H1 (cell line): ENCODE results near the gene NBEA. TPM values are rescaled to one million over a fixed set of nuclear protein-coding genes. Genes with fewer than 3 reads are reported as not detected.

Experiments
- CTCF ChIA-PET: fragments of 300-600 bp; sonication (Branson Sonifier 250); formaldehyde crosslinking; loops from one replicate; lab custom pipeline; 2021; ENCODE audit not compliant: partially characterized antibody; lab: Charles Lee
- POLR2A ChIA-PET: fragments of 300-600 bp; sonication (Branson Sonifier 250); formaldehyde crosslinking; loops from one replicate; lab custom pipeline; 2021; ENCODE audit warnings: inconsistent platforms; ENCODE audit not compliant: partially characterized antibody; lab: Charles Lee
- DNase-seq, 2 experiments: peaks; one replicate each; pipeline versions ENCODE4 v3.0.0 to v3.0.0-alpha.2; 2010 to 2022; ENCODE audit warnings: low spot score in 2 of 2, low read depth in 1 of 2, mixed read lengths in 1 of 2
- FAIRE-seq: peaks from 2 replicates; lab custom pipeline; 2011; peaks lifted over from hg19 to GRCh38; lab: Jason Lieb, UNC
- H2AFZ ChIP-seq: 2 replicates; pipeline ENCODE4 v1.8.1; 2012; ENCODE audit warnings: low read length, inconsistent platforms
- H2AK5ac ChIP-seq: 2 replicates; pipeline ENCODE4 v1.6.1; 2013; ENCODE audit warnings: low read depth, low read length
- H2BK120ac ChIP-seq: replicated peaks from 2 replicates; pipeline ENCODE3; 2013; ENCODE audit warnings: low read depth, low read length, inconsistent platforms
- H2BK12ac ChIP-seq: 2 replicates; pipeline ENCODE4 v1.6.1; 2013; ENCODE audit warnings: low read depth, low read length
- H2BK15ac ChIP-seq: 2 replicates; pipeline ENCODE4 v1.6.1; 2013; ENCODE audit warnings: low read length
- H2BK20ac ChIP-seq: 2 replicates; pipeline ENCODE4 v1.6.1; 2013; ENCODE audit warnings: low read length
- H2BK5ac ChIP-seq: 2 replicates; pipeline ENCODE4 v1.6.1; 2013; ENCODE audit warnings: low read depth, low read length
- H3K14ac ChIP-seq: 2 replicates; pipeline ENCODE4 v1.6.1; 2013; ENCODE audit warnings: inconsistent platforms; ENCODE audit not compliant: insufficient read length
- H3K18ac ChIP-seq: 2 replicates; pipeline ENCODE4 v1.6.1; 2013; ENCODE audit warnings: low read length; ENCODE audit errors: extremely low read depth
- H3K23ac ChIP-seq: 2 replicates; pipeline ENCODE4 v1.6.1; 2013; ENCODE audit warnings: inconsistent platforms; ENCODE audit not compliant: insufficient read length
- H3K23me2 ChIP-seq: 2 replicates; pipeline ENCODE4 v1.6.1; 2013; ENCODE audit warnings: low read depth, low read length
- H3K27ac ChIP-seq: 2 replicates; pipeline ENCODE4 v1.6.1; 2011; ENCODE audit warnings: low read depth, low read length, inconsistent platforms
- H3K27me3 ChIP-seq, 4 experiments: replicated peaks in 1 of 4; 1 replicate in 1 of 4; 2 replicates in 3 of 4; pipeline versions ENCODE4 v1.6.1 to v1.8.1; 2011 to 2013; ENCODE audit warnings: low read length in 3 of 4, mild to moderate bottlenecking in 3 of 4, inconsistent platforms in 2 of 4, mixed read lengths in 2 of 4, moderate library complexity in 1 of 4; ENCODE audit not compliant: control insufficient read depth in 3 of 4, insufficient read depth in 3 of 4; ENCODE audit errors: extremely low read depth in 1 of 4
- H3K36me3 ChIP-seq, 4 experiments: 2 replicates each; pipeline versions ENCODE4 v1.6.1 to v1.8.1; 2011 to 2013; ENCODE audit warnings: mild to moderate bottlenecking in 4 of 4, low read length in 3 of 4, moderate library complexity in 2 of 4, control low read depth in 1 of 4, inconsistent platforms in 1 of 4; ENCODE audit not compliant: insufficient read depth in 4 of 4, control insufficient read depth in 2 of 4
- H3K4ac ChIP-seq: replicated peaks from 2 replicates; pipeline ENCODE3; 2013; ENCODE audit warnings: low read length, low read depth, mixed read lengths, inconsistent platforms; ENCODE audit not compliant: insufficient read length
- H3K4me1 ChIP-seq, 4 experiments: replicated peaks in 1 of 4; 1 replicate in 1 of 4; 2 replicates in 3 of 4; pipeline versions ENCODE4 v1.6.1 to v1.8.1; 2011 to 2013; ENCODE audit warnings: low read length in 3 of 4, inconsistent platforms in 2 of 4, mixed read lengths in 1 of 4; ENCODE audit not compliant: insufficient read depth in 4 of 4, control insufficient read depth in 3 of 4
- H3K4me2 ChIP-seq, 2 experiments: 2 replicates each; pipeline versions ENCODE4 v1.6.1 to v1.8.1; 2011 to 2013; ENCODE audit warnings: low read depth in 2 of 2, low read length in 2 of 2, control low read depth in 1 of 2, inconsistent platforms in 1 of 2, mild to moderate bottlenecking in 1 of 2; ENCODE audit not compliant: insufficient read depth in 1 of 2
- H3K4me3 ChIP-seq, 4 experiments: fragments of 200-600, 300-600 bp in 1 of 4; sonication (generic), shearing (Covaris generic), sonication (Bioruptor Twin) in 1 of 4; 2 replicates each; pipeline versions ENCODE4 v1.5.1 to v1.8.1; 2011 to 2016; ENCODE audit warnings: low read length in 4 of 4, low read depth in 3 of 4, control low read depth in 2 of 4, inconsistent platforms in 2 of 4, mild to moderate bottlenecking in 2 of 4, mixed read lengths in 1 of 4, moderate library complexity in 1 of 4; ENCODE audit not compliant: insufficient read depth in 2 of 4; ENCODE audit errors: extremely low read depth in 1 of 4
- H3K56ac ChIP-seq: replicated peaks from 2 replicates; pipeline ENCODE3; 2013; ENCODE audit warnings: low read depth, mild to moderate bottlenecking, mixed read lengths, low read length, inconsistent platforms; ENCODE audit not compliant: insufficient read length
- H3K79me1 ChIP-seq: 2 replicates; pipeline ENCODE4 v1.6.1; 2013; ENCODE audit warnings: low read depth, low read length, control low read depth
- H3K79me2 ChIP-seq, 2 experiments: 2 replicates each; pipeline versions ENCODE4 v1.6.1 to v1.8.1; 2012 to 2013; ENCODE audit warnings: low read length in 2 of 2, mild to moderate bottlenecking in 2 of 2, inconsistent platforms in 1 of 2; ENCODE audit not compliant: insufficient read depth in 2 of 2, control insufficient read depth in 1 of 2
- H3K9ac ChIP-seq, 4 experiments: replicated peaks in 1 of 4; 1 replicate in 1 of 4; 2 replicates in 3 of 4; pipeline versions ENCODE4 v1.6.1 to v1.8.1; 2011 to 2013; ENCODE audit warnings: low read depth in 3 of 4, low read length in 3 of 4, control low read depth in 2 of 4, mild to moderate bottlenecking in 2 of 4, moderate library complexity in 2 of 4, inconsistent platforms in 1 of 4; ENCODE audit errors: extremely low read depth in 1 of 4
- H3K9me3 ChIP-seq, 2 experiments: 2 replicates each; pipeline versions ENCODE4 v1.6.1 to v1.8.1; 2012 to 2013; ENCODE audit warnings: mild to moderate bottlenecking in 2 of 2, moderate library complexity in 2 of 2, control low read depth in 1 of 2, inconsistent platforms in 1 of 2, low read depth in 1 of 2, low read length in 1 of 2, mixed read lengths in 1 of 2; ENCODE audit not compliant: insufficient read depth in 2 of 2
- H4K20me1 ChIP-seq, 2 experiments: replicated peaks in 1 of 2; 2 replicates each; pipeline versions ENCODE3 to v1.8.1; 2011 to 2013; ENCODE audit warnings: inconsistent platforms in 2 of 2, low read length in 2 of 2, mild to moderate bottlenecking in 1 of 2; ENCODE audit not compliant: insufficient read depth in 2 of 2, control insufficient read depth in 1 of 2
- H4K5ac ChIP-seq: 2 replicates; pipeline ENCODE4 v1.6.1; 2013; ENCODE audit warnings: low read length, low read depth, mixed read lengths, inconsistent platforms; ENCODE audit not compliant: insufficient read length
- H4K8ac ChIP-seq: 2 replicates; pipeline ENCODE4 v1.8.0; 2013; ENCODE audit warnings: mild to moderate bottlenecking, moderate library complexity, low read length, inconsistent platforms; ENCODE audit not compliant: insufficient read depth; ENCODE audit errors: extremely low read depth
- H4K91ac ChIP-seq: replicated peaks from 2 replicates; pipeline ENCODE3; 2013; ENCODE audit warnings: low read length, mixed read lengths, inconsistent platforms; ENCODE audit not compliant: insufficient read length
- CBX8 ChIP-seq: fragments of 300-800, 300-1000 bp; sonication (generic); IDR thresholded peaks from 2 replicates; pipeline ENCODE4 v1.7.1; 2016; ENCODE audit warnings: low read depth, low read length, borderline replicate concordance
- CHD2 ChIP-seq: IDR thresholded peaks from 2 replicates; pipeline ENCODE4 v1.6.1; 2012; ENCODE audit warnings: low read length, improper control_type of control experiment
- EGR1 ChIP-seq: IDR thresholded peaks from 2 replicates; pipeline ENCODE4 v1.6.1; 2011; ENCODE audit warnings: low read depth, low read length, borderline replicate concordance
- FOSL1 ChIP-seq: IDR thresholded peaks from 2 replicates; pipeline ENCODE4 v1.6.1; 2011; ENCODE audit warnings: mild to moderate bottlenecking, low read depth, low read length, moderate library complexity; ENCODE audit not compliant: insufficient read depth
- POLR2A ChIP-seq, 2 experiments: IDR thresholded peaks; 1 replicate in 1 of 2; 2 replicates in 1 of 2; pipeline ENCODE4 v1.6.1; 2011; ENCODE audit warnings: low read depth in 2 of 2, low read length in 2 of 2, mild to moderate bottlenecking in 2 of 2; ENCODE audit errors: control extremely low read depth in 1 of 2
- SRF ChIP-seq: IDR thresholded peaks from 2 replicates; pipeline ENCODE4 v1.6.1; 2011; ENCODE audit warnings: mild to moderate bottlenecking, low read depth, low read length, moderate library complexity
- SUZ12 ChIP-seq: fragments of 200-600 bp; sonication (generic); IDR thresholded peaks from 2 replicates; pipeline ENCODE4 v1.6.1; 2012; ENCODE audit warnings: mild to moderate bottlenecking, inconsistent platforms, low read length, moderate library complexity, mixed read lengths
- YY1 ChIP-seq: IDR thresholded peaks from 2 replicates; pipeline ENCODE4 v1.6.1; 2011; ENCODE audit warnings: low read depth, mild to moderate bottlenecking, low read length
- WGBS, 2 experiments: shearing (Covaris generic) in 1 of 2; methylation state at CpG; one replicate each; pipeline versions ENCODE4 v1.1.6 to v1.1.7; 2013 to 2015; ENCODE audit warnings: low lambda C conversion rate in 2 of 2, mixed read lengths in 2 of 2, inconsistent platforms in 1 of 2, low coverage in 1 of 2, missing lambda C conversion rate in 1 of 2; ENCODE audit not compliant: insufficient replicate concordance in 2 of 2, insufficient coverage in 1 of 2, insufficient read length in 1 of 2; ENCODE audit errors: extremely low coverage in 1 of 2, missing lambda C conversion rate in 1 of 2; 5-methylcytosine and 5-hydroxymethylcytosine counted together
- polyA plus RNA-seq, 7 experiments: library from polyadenylated mRNA; depleted of rRNA in 3 of 7; stranded (reverse) in 5 of 7; unstranded in 2 of 7; fragments of >200 nt in 5 of 7; fragments of 200-250 nt in 2 of 7; gene quantifications; 1 replicate in 5 of 7; 2 replicates in 1 of 7; 4 replicates in 1 of 7; pipeline versions ENCODE4 v1.2.1 to v1.2.3, GENCODE V29; 2011 to 2013; ENCODE audit warnings: missing spikeins in 2 of 7, mixed read lengths in 2 of 7
- total RNA-seq: library from RNA; stranded (reverse); fragmentation: NEBNext Ultra II Directional; extraction: Animal tissue kit (Norgen Biotek cat#: 25700); gene quantifications from 2 replicates; pipeline ENCODE4 v1.2.1, GENCODE V29; 2021
- TF ChIP-seq, protein P1 (sequence below): IDR thresholded peaks from 2 replicates; pipeline ENCODE4 v1.6.1; 2012; ENCODE audit warnings: inconsistent platforms
- TF ChIP-seq, protein P2 (sequence below): IDR thresholded peaks from 2 replicates; pipeline ENCODE4 v1.6.1; 2011; ENCODE audit warnings: low read depth, mild to moderate bottlenecking, low read length; ENCODE audit not compliant: insufficient read depth

Gene NBEA
- total and polyA plus RNA-seq, 2 of the 8 experiments (the other 6 are each of a cell fraction or from before 2014, with no cell fraction given), result 14.2 to 21.5 TPM

DNA sequence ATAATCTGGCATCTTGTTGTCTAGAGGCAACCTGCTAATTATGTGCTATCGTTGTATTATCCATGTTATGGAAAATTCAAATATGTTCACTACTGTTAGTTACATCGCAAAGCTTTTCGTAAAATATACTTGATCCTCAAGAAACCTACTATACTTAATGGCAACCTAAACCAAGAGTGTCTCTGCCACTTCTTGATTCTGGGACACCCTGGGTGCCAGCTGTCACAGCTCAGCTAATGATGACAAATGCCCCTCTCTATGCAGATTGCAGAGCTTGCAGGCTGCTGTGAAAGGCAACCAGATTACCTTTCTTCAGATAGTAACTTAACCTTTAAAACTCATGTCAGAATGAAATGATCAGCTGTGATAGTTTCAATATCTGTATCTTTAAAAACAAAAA, 543.4 kb downstream of the NBEA start:
- TF ChIP-seq CBX8, result no peak
- no peak for TF ChIP-seq YY1
- TF ChIP-seq, protein P1, sequence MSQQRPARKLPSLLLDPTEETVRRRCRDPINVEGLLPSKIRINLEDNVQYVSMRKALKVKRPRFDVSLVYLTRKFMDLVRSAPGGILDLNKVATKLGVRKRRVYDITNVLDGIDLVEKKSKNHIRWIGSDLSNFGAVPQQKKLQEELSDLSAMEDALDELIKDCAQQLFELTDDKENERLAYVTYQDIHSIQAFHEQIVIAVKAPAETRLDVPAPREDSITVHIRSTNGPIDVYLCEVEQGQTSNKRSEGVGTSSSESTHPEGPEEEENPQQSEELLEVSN, result no peak
- TF ChIP-seq SUZ12, result no peak
- no peak for TF ChIP-seq SRF
- TF ChIP-seq CHD2, result no peak
- TF ChIP-seq EGR1, result no peak
- TF ChIP-seq, protein P2, sequence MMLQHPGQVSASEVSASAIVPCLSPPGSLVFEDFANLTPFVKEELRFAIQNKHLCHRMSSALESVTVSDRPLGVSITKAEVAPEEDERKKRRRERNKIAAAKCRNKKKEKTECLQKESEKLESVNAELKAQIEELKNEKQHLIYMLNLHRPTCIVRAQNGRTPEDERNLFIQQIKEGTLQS, result no peak
- TF ChIP-seq FOSL1, result no peak
- TF ChIP-seq POLR2A (IDR thresholded peaks at IDR 0.05; ENCODE audit: control extremely low read depth in 1 of 2, low read depth in 2 of 2, low read length in 2 of 2), result no peak
- Histone ChIP-seq H2BK5ac (no peak overlapping the region), H3K36me3 (no peaks in the 10 kb centered on the region), H2BK20ac (no peak overlapping the region), H3K4me1 (no peaks in the 10 kb centered on the region), H2AK5ac (no peak overlapping the region), H4K91ac (no peak overlapping the region), H3K18ac (no peak overlapping the region), H3K79me2 (no peaks in the 10 kb centered on the region), H2AFZ (no peak overlapping the region), H3K4me3 (no peak overlapping the region), H3K56ac (no peak overlapping the region), H3K4me2 (no peak overlapping the region), H2BK15ac (no peak overlapping the region), H4K20me1 (no peaks in the 10 kb centered on the region), H2BK120ac (no peak overlapping the region), H3K79me1 (no peaks in the 10 kb centered on the region), H3K9me3 (no peaks in the 10 kb centered on the region), H3K4ac (no peak overlapping the region), H3K9ac (peak overlapping the region in 1 of 4 experiments; percentile 34; a peak in 1 of 7 replicates), H3K27me3 (no peaks in the 10 kb centered on the region), H3K14ac (no peak overlapping the region), H3K27ac (no peak overlapping the region), H4K5ac (no peak overlapping the region), H3K23ac (no peak overlapping the region), H2BK12ac (no peak overlapping the region), H3K23me2 (no peaks in the 10 kb centered on the region), H4K8ac (no peak overlapping the region)
- 96% methylated on average over 3 of the region's 3 CpGs; no CpG with 5 or more reads in 1 of the 2 experiments for WGBS, 2 experiments
- CTCF ChIA-PET, result interaction anchor here (0.5 kb wide), 1 partner anchor 33 kb away, joined by 3 read pairs; no protein-coding TSS in a partner anchor
- FAIRE-seq (no peak), DNase-seq (no peak)
- POLR2A ChIA-PET, result no interaction called here
